AG08395 (cell line): ENCODE data around the gene SERPINF2.
A peak's percentile ranks its signal among the peaks of the same experiment; 100 is the strongest.
"Not testable (repeated sequence)": the region's sequence is repeated elsewhere in the genome, so short reads cannot be mapped to it uniquely, and the experiment has no call there.

ENCODE experiments used
- DNase-seq: peaks from one replicate; pipeline ENCODE4 v3.0.0; 2012; ENCODE audit warnings: mixed read lengths, low spot score

Gene SERPINF2

DNA sequence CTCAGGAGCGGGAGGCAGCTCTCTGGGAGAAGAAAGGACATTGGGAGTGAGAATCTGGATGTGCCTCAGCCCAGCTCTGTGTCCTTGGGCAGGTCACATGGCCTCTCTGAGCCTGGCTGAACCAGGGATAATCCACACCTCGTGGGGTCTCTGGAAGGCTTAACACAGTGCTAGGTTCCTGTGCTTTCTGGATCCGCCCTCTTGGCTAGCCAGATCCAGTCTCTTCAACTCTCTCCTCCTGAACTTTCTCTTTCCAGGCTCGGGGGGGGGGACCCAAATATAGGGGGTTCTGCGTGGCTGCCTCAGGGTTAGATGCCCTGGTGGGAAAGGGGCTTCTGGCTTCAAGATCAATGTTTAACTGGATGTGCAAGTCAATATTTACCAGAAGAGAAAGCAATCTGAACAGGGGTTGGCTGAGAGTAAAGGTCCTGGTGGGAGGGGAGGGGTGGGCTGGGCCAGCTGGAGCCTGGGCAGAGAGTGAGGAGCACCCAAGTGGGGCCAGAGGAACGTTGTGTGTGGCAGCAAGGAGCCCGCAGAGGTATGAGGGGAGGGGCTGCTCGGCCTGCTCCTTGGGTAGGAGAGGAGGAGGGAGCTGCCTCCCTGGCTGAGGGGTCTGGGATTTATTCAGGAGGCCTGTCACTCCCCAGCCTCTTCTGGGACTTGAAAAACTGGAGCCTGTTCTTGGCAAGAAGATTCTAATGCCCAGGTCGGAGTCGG, at the start of gene SERPINF2:
SERPINF2 (plus strand) TSS at position 501 of the 717 bp plus-strand sequence. CDS start 2,125 bp downstream, outside the sequence.
- no peak for DNase-seq

DNA sequence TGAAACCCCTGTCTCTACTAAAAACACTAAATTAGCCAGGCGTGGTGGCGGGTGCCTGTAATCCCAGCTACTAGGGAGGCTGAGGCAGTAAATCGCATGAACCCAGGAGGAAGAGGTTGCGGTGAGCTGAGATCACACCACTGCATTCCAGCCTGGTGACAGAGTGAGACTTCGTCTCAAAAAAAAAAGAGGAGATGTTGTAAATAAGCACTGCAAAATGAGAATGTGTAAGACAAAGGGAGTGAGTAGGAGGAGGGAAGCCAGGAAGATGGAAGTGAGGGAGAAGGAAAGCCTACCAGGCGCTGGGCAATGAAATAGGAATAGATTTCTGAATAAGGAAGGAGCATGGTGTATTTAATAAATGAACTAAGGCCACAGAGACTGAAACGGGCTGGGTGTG, 49.3 kb upstream of the SERPINF2 start:
- DNase-seq: no peak

DNA sequence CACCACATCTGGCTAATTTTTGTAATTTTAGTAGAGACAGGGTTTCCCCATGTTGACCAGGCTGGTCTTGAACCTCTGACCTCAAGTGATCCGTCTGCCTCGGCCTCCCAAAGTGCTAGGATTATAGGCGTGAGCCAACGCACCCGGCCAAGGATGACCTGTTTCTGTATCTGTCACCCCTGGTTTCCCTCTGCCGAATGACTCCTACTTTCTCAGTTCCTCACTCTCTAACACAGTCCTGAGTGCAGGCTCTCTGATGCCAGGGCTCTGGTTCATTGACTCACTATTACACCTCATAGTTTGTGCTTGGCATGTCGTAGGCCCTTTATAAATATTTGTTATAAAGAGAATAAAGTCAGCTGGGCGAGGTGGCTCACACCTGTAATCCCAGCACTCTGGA, 47.3 kb upstream of the SERPINF2 start:
- DNase-seq: no peak

DNA sequence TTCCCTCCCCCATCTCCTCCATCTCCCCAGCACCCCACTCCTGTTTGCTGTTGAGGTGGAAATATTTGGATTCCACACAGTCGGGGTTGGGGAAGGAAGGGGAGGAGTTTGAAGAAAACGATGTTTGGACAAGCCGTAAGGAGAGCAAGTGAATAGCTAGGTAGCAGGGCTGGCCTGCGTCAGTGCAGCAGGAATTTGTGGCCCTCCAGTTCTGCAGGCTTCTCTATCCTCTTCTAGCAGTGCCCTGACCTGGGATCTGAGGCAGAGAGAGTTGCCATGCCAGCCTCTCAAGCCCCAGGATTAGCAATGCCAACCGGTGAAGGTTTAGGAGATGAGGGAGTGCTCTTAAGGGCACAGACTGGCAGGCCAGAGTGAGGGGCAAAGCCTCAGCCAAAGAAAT, 45.0 kb upstream of the SERPINF2 start:
- no peak for DNase-seq

DNA sequence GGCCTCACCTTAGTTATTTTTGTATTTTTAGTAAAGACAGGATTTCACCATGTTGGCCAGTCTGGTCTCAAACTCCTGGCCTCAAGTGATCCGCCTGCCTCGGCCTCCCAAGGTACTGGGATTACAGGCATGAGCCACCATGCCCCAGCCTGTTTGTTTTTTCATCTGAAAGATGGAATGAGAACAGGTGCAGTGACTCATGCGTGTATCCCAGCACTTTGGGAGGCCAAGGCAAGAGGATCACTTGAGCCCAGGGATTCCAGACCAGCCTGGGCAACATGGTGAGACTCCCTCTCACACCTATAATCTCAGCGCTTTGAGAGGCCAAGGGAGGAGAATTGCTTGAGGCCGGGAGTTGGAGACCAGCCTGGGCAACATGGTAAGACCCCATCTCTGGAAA, 42.8 kb upstream of the SERPINF2 start:
- DNase-seq: not testable (repeated sequence)

DNA sequence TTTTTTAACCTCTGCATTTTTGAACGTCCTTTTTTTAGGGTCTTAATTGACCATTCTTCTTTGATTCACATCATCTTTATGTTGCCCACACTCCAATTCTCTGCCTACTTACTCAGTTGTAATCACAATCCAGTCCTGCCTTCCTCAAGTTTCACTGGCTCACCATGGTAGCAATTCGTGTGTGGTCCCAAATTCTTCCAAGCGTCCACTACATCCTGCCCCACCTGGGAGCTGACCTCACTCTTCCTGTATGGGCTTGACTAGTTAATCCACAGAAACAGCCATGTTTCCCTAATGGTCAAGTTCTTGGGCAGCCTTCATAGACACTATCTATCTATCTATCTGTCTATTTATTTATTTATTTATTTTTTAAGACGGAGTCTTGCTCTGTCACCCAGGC, 39.6 kb upstream of the SERPINF2 start:
- DNase-seq: no peak

DNA sequence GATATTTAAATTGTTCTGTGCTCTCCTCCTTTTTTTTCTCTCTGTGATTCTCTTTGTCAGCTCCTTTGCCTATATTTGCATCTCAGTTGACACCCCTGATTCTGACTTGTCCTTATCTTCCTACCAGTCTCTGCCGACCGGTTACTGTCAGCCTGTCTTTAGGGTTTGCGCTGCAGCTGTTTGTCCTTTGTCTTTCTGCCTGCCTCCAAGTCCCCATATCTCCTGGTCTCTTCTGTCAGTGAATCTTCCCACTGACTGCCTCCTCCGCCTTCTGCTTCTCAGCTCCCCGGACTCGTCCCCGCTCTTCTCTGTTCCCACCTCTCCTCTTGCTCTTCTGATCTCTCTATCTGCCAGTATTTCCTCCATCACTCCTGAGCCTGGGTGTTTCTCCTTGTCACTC, 37.7 kb upstream of the SERPINF2 start:
- no peak for DNase-seq

DNA sequence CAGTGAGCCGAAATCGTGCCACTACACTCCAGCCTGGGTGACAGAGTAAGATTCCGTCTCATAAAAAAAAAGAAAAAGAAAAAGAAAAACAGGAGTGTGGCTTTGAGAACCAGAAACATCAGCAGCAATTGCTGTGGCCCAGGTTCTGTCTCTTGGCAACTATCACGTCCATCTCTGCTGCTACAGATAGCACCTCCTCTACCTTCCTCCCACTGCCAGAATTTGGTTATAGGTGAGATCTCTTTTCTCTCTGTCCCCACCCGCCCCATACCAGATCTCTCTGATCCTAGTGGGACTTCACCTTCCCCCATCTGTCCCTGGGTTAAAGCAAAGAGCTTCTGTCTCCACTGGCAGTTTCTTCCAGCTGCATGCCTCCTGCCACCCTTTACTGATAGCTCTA, 35.6 kb upstream of the SERPINF2 start:
- DNase-seq: no peak

DNA sequence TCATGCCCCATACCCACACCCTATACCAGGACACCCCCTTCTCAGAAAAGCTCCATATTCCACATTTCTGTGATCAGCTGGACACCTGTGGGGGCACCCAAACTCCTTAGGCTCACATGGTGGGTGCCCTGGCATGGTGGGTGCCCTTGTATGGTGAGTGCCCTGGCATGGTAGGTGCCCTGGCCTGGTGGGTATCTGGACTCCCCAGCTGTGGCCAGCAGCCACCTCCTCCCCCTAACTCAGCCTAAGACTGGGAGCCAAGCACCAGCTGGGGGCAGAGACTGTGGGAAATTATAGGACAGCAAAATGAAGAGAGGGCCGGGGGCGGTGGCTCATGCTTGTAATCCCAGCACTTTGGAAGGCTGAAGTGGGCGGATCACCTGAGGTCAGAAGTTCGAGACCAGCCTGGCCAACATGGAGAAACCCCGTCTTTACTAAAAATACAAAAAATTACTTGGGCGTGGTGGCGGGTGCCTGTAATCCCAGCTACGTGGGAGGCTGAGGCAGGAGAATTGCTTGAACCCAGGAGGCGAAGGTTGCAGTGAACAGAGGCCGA, 33.8 kb upstream of the SERPINF2 start:
- DNase-seq: not testable (repeated sequence)

DNA sequence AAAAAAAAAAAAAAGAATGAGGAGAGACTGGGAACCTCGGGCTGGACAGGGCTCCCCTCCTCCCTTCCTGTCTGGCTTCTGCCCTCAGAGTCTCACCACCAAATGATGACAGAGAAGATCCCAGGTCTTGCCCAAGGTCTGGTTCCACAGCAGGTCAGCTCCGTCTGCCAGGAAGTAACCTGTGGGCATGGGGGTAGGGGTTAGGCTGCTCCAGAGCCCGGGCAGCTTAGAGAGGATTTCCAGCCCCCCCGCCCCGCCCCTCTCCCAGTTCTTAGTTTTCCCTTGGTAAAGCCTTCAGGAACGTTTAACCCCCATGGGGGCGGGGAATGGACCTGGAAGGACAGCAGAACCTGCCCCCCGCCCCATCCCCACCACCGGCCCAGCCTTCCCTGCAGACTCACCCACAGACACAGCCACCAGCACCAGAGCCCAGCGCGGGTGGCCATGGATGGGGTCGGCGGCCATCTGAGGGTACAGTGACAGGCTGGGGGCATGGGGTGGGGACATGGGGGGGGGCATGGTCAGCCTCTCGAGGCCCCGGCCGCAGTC, 33.2 kb upstream of the SERPINF2 start:
- DNase-seq: peak; percentile 42

DNA sequence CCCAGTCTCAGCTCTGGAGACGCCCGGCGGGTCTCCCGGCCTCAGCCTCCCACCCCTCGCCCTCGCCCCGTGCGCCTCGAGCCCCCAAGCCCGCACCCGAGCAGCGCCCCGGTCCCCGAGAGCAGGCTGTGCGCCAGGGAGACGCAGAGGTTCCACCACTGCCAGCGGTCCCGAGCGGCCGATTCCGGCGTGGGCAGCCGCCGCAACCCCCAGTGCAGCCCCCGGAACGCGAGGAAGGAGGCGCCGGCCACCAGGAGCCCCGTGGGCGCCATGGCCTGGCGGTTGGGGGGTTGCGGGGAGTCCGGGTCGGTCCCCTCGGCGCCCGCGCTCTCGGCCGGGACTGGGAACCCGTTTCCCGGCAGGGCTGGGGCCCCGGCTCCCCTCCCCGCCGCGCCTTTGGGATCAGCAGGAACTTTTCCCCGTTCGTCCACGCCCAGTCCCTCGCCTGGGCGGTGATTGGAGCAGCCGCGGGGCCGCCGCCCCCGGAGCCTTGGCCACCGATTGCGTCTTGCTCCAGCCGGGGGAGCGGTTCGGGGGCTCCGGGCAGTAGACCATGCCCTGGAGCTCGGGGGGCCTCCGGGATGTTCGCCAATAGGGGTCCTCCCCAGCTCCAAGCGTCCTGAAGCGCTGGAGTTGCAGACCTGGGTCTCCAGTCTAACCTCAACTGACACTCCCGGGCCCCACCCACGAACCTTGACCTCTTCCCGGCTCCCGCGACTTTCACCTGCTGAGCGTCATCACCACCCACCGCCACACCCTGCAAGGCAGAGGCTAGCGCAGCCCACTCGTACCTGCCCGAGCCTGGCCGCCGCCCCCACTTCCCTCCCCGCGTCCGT, 32.5 kb upstream of the SERPINF2 start, which contains the start of gene TLCD2:
TLCD2 (minus strand) TSS at position 407 of the 836 bp plus-strand sequence; CDS start at position 272, 135 bp downstream.
- peak; percentile 82 for DNase-seq

DNA sequence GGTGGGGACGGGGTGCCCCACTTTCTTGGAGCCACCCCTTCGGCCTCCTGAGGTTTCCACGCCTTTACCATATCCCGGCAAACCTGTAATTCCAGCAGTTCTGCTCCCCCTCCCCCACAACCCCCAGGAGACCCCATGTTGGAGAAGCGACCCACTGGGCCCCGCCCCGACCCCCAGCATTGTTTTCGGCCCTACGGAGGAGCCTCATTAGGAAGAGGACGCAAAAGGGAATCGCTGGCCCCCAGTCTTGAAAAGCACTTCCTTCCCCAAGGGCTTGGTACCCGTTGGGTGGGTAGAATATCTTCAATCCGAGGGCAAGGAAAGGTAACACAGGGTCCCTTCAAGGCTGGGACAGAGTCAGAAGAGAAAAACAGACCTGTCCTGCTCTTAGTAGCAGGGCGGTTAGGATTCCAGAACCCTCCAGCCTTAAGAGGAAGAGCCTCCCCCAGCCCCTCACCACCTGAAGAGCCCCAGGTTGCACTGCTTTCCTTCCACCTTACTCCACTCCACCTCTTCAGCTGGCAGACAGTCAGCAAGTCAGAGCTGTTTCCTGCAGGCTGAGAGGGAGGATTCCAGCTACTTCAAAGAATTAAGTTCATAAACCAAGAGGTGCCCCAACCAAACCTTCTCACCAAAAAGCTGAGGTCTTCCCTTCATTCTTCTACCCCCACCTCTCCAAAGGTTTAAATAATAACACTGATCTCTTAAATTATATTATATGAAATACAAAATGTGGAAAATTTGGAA, 31.7 kb upstream of the SERPINF2 start:
- DNase-seq: no peak

DNA sequence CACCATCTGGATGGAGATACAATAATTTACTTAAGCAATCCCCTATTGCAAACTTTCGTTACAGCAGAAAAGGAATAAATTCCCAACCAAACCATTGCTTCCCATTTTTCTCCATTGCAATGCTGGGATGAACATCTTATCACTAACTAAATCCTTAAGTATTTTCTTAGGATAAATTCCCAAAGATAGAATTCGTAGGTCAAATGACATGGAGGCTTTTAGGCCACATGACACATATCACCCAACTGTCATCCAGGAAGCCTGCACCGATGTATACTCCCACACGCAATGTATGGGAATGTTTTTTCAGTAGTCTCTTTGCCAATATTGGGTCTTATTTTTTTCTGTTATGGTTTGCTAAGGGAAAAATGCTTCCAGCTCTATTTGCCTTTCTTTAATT, 30.9 kb upstream of the SERPINF2 start:
- no peak for DNase-seq

DNA sequence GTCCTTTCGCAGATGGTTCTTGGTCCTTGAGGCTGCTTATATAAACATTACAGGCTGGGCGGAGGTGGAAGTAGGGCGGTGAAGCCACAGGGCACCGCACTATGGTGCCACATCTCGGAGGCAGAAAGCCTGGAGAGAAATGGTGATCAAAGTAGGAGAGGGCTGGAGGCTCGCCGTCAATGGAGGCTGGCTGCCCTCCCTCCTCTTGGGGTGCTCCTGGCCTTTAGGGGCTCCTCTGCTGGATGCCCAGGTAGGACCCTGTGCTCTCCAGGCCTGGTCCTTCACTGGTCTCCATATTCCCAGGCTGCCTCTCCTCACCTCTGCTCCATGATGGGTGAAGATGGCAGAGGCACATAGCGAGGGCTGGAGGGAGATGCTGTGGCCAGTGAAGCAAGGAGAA, 30.4 kb upstream of the SERPINF2 start:
- DNase-seq: no peak

DNA sequence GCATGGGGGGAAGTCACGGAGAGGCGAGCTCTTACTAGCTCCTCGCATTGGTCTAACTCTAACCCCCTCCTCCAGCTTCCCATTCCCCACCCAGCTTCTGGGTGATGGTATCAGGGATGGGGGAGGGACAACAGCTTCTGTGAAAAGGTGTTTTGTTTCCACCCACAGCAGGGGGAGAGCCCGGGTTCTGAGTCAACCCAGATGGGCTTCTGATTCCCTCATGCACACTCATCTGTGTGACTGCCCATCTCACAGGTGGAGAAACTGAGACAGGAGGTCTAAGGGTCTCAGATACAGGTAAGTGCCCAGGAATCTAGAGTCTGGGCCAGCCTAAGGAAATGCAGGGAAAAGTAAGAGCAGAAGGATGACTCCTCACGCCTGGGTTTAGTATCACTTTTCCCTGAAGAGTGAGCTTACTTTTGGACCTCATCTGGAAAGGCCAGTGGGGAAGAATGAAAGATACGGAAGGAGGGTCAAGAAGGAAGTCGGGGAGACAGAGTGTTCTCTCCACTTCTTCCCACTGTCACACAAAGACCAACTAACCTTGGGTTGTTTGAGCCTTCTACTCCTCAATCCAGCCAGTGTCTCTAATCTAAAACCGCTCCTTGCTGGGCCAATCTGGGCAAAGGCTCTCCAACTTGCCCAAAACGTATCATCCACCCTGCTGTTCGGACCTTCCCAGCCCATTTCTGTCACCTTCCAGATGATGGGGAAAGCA, 29.4 kb upstream of the SERPINF2 start:
- no peak for DNase-seq

DNA sequence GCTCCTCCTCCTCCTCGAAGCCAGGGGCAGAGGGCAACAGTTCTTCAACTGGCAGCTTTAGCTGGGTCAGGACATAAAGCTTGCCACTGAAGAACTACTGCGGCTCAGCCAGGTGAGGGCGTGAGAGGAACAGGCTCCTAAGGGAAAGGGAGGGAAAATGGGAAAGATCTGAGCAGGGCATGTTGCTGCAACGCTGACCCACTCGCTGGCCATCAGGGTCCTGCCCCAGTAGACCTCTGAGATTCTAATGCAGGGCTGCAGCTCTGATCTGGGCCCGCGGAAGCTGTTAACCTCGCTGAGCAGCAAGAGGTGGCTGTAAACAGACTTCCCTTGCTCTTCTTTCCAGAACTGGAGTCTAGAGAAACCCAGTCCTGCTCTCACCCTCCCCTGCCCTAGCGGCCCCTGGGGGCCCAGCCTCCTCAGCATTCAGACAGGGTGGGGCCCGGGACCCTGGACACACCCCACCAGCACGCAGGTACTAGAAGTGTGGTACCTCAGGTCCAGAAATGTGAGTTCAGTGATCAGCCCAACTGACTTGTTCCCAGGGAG, 28.7 kb upstream of the SERPINF2 start:
- no peak for DNase-seq

DNA sequence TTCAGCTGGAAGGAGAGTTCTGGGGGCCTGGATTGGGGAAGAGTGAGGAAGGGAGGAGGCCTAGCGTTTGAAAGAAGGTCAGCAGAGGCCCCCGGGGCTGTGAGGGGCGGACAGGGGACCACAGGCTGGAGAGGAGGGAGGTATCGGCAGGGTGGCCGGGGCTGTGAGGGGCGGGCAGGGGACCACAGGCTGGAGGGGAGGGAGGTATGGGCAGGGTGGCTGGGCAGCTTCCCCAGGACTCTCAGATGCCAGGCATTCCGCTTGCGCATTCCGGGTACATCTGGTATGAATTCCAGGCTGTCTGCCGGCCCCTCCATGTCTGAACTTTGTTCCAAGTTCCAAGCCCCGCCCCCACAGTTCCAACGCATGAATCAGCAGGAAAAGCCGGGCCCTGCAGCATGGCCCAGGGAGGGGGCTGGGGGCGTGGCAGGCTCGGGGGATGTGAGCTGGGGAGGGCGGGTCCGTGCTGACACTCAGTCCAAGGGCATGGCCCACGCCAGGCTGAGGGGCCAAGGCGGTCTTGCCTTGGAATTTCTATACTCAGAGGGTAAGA, 28.2 kb upstream of the SERPINF2 start:
- peak; percentile 94 for DNase-seq

DNA sequence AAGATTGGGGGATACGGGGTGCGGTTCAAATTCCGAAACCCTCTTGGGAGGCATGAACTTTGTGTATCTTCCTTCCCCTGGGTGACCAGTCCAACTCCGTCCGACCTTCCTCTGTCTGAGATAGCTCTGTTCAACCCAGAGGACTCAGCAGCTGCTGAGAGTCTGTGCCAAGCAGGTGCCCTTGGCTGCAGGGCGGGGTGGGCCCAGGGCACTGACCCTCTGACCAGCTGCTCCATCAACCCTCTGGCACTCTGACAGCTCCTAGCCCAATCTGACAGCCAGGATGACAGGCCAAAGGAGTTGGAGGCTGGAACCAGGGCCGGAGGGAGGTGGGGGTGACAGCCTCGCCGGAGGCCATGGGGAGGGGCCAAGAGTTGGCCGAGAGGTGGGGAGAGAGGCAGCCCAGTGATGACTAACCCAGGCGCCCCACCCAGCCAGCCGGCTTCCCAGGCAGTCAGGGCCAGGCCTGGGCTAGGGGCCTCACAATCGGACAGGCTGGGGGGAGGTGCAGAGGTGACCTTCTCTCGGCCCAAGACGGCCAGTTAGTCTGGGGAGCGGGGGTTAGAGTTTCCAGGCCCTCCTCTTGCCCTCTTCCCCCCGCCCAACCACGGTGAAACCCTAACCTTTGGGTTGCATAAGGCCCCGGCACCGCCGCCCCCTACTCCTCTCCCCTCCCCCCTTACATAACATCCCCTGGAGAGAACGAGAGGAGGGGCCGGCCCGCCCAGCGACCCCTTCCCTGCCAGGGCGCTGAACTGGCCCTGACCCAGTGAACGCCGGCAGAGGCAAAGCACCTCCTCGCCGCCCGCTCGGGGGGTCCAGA, 27.5 kb upstream of the SERPINF2 start:
- peak; percentile 83 for DNase-seq

DNA sequence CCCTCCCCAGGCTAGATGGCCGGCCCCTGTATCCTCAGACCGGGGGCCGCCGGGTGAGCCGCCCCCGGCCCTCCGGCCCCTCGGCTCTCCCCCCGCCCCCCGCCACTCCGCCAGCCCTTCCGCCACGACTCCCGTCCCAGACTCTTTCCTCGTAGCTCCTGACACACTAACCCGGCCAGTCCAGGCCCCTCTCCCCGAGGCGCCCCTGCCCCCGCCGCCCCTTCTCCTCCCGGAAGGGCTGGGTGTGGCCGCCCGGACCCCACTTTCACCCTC, 26.9 kb upstream of the SERPINF2 start:
- DNase-seq: no peak
